Measurements from ENCODE around the gene SIK2. TPM values are rescaled to one million over a fixed set of nuclear protein-coding genes. Genes with fewer than 3 reads are reported as not detected.

Gene SIK2
- polyA plus RNA-seq, 12 donors, result 20.2 to 29.0 (median 24.2) TPM; not detected in 1

Other genes starting within 250 kb of the SIK2 start
- gene POU2AF1, start 223.2 kb upstream of the SIK2 start, polyA plus RNA-seq (ENCODE audit: insufficient read length in 12 of 12), result 1 to 10 TPM in 1 of 12 donors, under 1 TPM in 9, not detected in 2; 0.09 to 1.7 (median 0.24) TPM
- gene BTG4, start 90.1 kb upstream of the SIK2 start, polyA plus RNA-seq (ENCODE audit: insufficient read length in 12 of 12), result not detected
- under 1 TPM in 8 of 12 donors, not detected in 4; 0.04 to 0.19 (median 0.08) TPM for gene HOATZ, start 87.7 kb upstream of the SIK2 start, polyA plus RNA-seq (ENCODE audit: insufficient read length in 12 of 12)
- gene LAYN, start 61.7 kb upstream of the SIK2 start, polyA plus RNA-seq (ENCODE audit: insufficient read length in 12 of 12), result 1 to 10 TPM in 10 of 12 donors, not detected in 2; 4.1 to 8.7 (median 6.4) TPM
- 10 to 100 TPM in 10 of 12 donors, 1 to 10 TPM in 1, not detected in 1; 9.0 to 16.4 (median 13.7) TPM for gene PPP2R1B, start 163.9 kb downstream of the SIK2 start, polyA plus RNA-seq (ENCODE audit: insufficient read length in 12 of 12)

Measured in muscle of arm (tissue), 12 donors.